AG09309 (cell line): ENCODE results near the gene PRIMA1.

Experiments used
- DNase-seq: peaks from one replicate; pipeline ENCODE4 v3.0.0-alpha.2; 2010; ENCODE audit warnings: low read depth
- H3K4me3 ChIP-seq: 2 replicates; pipeline ENCODE4 v1.5.1; 2011; ENCODE audit warnings: mild to moderate bottlenecking, low read depth, low read length, moderate library complexity; ENCODE audit not compliant: control insufficient read depth
- TF ChIP-seq, protein P1 (sequence below): IDR thresholded peaks from 2 replicates; pipeline ENCODE4 v1.5.1; 2011; ENCODE audit warnings: mild to moderate bottlenecking, low read depth, low read length, inconsistent platforms; ENCODE audit not compliant: insufficient read depth, control insufficient read depth; ENCODE audit errors: missing control alignments

PRIMA1 gene

DNA sequence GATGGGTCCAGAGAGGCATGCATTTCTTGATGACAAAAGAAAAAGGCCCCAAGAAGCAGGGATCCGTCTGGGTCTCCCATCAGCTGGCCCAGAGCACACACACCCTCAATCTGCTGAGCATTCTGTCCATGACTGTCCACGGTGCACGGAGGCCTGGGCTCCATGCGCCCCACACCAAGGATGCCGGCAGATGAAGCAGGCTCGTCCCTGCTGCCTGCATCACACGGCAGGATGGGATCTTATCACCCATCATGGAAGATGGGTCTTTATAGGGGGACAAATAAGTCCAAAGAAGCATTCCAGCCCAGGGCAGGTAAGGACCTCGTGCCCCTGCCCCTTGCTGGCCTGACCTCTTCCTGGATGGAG, 59.7 kb downstream of the PRIMA1 start:
- TF ChIP-seq, protein P1, sequence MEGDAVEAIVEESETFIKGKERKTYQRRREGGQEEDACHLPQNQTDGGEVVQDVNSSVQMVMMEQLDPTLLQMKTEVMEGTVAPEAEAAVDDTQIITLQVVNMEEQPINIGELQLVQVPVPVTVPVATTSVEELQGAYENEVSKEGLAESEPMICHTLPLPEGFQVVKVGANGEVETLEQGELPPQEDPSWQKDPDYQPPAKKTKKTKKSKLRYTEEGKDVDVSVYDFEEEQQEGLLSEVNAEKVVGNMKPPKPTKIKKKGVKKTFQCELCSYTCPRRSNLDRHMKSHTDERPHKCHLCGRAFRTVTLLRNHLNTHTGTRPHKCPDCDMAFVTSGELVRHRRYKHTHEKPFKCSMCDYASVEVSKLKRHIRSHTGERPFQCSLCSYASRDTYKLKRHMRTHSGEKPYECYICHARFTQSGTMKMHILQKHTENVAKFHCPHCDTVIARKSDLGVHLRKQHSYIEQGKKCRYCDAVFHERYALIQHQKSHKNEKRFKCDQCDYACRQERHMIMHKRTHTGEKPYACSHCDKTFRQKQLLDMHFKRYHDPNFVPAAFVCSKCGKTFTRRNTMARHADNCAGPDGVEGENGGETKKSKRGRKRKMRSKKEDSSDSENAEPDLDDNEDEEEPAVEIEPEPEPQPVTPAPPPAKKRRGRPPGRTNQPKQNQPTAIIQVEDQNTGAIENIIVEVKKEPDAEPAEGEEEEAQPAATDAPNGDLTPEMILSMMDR = no peak
- H3K4me3 ChIP-seq = no peak overlapping the region
- no peak for DNase-seq

DNA sequence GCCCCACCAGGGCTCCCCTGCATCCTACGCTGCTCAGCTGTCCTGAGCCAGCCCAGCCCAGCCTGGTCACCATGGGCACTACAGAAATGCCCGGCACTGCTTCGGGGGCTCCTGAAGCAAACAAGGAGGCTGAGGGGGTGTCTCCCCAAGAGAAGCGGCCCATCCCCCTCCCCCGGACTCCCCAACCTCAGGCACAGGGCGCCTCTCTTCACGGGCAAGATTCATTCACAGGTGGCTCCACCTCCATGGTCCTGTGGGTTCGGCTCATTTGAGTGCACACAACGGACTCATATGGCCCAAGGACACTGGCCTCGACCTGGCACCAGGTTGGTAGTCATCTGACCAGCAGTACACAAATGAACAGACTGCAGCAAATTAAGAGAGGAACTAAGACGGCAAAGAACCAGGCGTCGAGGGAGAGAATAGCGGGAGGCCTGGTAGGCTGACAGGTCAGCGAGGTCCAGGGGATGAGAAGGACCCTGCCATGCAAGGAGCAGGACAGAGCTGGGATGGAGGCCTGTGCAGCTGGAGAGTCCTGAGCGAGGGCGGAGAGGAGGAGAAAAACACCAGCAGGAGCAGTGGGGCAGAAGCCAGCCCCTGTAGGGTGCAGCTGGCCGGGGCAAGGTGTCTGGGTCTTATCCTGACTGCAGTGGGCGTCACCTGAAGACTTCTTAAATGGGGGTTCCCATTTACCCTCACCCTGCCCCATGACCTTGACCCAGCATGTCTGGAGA, 60.2 kb downstream of the PRIMA1 start:
- no peak for DNase-seq
- TF ChIP-seq, protein P1 = no peak
- no peak overlapping the region for H3K4me3 ChIP-seq

DNA sequence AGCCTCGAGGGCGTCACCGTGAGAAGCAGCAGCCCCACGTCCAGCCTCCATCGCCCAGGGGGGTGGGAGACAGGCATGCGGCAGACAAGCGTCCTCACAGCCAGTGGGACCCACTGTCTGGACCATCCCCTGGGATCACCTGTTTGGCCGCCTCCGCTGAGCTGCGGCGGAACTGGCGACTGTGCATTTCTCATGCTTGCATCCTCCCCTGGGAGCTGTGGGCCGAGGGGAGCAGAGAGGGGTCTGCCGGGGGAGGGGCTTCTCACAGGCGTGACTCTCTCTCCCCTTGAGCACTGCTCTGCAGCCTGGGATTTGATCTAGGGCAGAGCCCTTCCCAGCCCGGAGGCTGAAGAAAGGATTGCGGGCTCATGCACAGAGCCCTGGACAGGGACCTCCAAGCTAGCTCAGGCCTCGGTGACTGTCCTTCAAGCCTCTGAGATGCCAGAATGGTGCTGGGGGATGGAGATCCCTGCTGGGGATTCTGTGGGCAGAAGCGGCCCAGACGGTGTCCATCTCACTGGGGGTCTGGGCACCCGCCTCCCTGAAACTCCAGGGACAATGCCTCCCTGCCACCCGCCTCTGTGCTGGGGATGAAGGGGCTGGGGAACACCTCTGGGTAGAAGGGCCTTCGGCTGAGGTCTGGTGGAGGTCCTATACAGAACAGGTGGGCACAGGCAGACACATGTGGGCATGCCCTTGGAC, 61.1 kb downstream of the PRIMA1 start:
- no peak for DNase-seq
- TF ChIP-seq, protein P1 = no peak
- no peak overlapping the region for H3K4me3 ChIP-seq

DNA sequence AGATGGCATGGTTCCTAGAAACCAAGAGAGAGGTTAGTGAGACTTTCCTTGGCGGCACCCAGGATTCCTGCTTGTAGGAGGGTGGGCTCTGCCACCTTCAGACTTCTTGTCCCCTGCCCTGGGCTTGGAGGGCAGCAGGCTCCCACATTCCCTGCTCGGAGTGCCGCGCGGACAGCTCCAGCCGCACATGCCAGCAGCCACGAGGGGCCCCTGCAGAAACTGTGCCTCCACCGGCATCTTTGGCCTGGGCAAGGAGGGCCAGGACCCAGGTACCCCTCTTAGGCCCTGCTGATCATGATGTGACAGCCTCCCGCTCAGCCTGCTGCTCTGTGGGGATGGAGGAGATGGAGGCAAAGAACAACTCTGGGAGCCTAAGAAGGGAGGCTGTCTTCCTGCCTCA, 62.3 kb downstream of the PRIMA1 start:
- no peak overlapping the region for H3K4me3 ChIP-seq

DNA sequence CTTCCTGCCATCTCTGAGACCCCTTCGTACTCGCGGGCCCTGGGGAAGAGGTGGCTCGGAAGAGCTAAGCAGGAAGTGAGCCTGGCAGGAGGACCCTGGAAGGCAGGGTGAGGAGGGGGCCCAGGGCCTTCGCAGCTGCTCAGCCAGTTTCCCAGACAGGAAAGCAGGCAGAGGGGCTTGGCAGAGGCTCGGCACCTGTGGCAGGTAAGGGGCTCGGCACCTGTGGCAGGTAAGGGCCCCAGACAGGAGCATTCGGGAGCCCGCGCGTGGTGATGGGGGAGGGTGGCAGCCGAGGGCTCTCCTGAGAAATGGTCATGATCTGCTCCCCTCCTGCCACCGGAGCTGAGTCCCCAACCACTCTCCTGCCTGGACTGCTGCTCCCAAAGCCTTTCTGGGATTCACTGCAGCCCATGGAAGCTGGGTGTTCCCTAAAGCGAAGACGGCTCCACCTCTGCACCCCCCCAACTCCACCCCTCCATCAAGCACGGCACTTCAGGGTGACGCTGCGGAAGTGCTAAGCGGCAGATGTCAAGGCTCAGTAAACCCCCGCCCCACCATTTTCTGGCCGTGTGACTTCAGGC, 63.2 kb downstream of the PRIMA1 start:
- DNase-seq = no peak
- TF ChIP-seq, protein P1 = no peak
- no peak overlapping the region for H3K4me3 ChIP-seq

More for the DNA sequence above, 62.3 kb downstream of the PRIMA1 start:
- DNase-seq = no peak
- TF ChIP-seq, protein P1 = no peak

DNA sequence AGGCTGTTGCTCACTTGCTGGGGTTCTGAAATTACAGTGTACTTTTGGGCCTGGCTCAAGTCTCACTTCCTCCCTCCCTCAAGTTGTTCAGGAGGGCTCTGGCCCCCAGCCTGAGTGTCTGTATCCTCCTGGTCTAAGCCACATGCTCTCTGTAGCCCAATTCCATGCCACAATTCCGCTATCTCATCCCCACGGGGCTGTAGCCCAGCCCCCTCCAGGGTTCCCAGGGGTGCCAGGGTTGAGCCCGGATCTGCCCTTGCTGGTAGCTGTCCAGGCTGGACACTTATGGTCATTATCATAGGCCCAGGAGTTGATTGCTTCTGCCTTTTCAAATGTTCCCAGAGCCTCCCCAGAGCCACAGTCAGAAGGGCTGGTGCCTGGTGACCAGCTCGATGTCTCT, 65.3 kb downstream of the PRIMA1 start:
- no peak for DNase-seq
- H3K4me3 ChIP-seq = no peak overlapping the region
- TF ChIP-seq, protein P1 = no peak
